DMS 273 (cell line): ENCODE data around the gene SNX20.

Source experiments
- DNase-seq: peaks from one replicate; lab custom pipeline; 2025; ENCODE audit not compliant: unreplicated experiment; lab: John Stamatoyannopoulos, UW

SNX20 gene

DNA sequence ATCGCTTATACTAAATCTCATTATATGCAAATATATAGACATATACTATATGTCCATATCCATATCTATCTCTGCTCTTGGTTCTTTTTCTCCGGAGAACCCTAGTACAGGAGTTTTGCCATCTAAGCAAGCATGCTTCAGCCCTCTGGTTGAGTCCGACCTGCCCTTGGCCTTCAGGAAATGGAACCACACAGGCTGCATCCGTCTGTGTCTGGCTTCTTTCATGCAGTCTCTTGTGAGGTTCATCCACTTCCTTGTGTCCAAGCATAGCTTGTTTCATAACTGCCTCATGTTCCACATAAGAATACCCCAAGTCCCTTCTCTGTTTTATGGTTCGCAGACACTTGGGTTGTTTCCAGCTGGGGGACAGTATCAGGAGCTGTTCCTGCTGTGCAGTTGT, 16.8 kb downstream of the SNX20 start:
- DNase-seq: no peak

- DNase-seq: no peak
Measured at GRCh38 chr16:50662306-50662940, 18.7 kb downstream of the SNX20 start.

- no peak for DNase-seq
Measured at GRCh38 chr16:50659806-50660205, 21.3 kb downstream of the SNX20 start.

- no peak for DNase-seq
Measured at GRCh38 chr16:50657241-50657640, 23.9 kb downstream of the SNX20 start.

DNA sequence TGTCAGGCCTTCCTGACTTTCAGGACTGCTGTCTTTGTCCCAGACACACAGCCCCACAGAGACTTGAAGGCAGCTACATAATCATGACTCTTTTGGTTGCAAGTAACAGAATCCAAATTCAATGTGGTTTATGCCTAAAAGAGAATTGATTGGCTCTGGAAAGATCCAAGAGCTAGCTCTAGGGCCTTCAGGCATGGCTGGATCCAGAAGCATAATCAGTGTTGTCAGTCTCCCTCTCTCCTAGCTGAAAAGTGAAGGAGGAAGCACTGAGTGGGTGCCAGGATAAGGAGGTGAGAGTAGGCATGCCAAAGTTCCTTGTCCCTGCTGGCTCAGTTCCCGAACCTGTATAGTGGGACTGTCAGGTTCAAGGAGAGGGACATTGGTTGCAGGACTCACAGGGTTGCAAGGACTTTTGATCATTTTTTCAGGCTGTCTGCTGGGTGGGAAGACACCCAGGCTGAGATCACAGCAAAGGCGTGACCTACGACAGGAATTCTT, 25.5 kb downstream of the SNX20 start:
- no peak for DNase-seq

- peak; percentile 23 for DNase-seq
Measured at GRCh38 chr16:50653633-50654519, 27.2 kb downstream of the SNX20 start.

DNA sequence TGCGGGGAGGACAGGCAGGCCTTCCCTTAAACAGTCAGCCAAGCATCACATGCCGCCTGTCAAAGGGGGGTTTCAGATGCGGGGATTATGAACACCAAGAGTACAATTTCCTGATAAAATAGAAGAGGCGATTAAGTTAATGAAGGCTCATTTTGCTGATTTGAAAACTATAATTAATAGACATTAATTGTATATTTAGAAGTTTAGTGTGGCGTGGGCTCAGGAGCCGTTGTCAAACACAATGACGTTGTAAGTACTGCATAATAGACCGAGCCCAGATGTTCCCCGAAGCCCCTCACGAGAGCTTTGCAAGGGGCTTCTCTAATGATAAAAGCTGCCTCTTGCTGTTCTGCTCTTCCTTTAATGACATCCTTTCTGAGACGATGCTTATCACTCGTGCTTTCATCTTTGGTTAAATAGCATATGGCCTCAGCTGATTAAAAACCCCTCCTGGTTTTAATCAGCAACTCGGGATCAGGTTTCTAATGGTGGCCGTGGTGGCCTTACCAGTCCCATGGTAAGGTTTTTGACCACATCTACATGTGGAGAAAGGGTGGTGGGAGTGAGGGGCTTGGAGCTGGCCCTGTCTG, 28.2 kb downstream of the SNX20 start:
- DNase-seq: peak; percentile 52

GRCh38 chr16:50651835-50652438, 29.2 kb downstream of the SNX20 start:
- peak; percentile 12 for DNase-seq

- no peak for DNase-seq
Measured at GRCh38 chr16:50646345-50646744, 34.8 kb downstream of the SNX20 start.

DNA sequence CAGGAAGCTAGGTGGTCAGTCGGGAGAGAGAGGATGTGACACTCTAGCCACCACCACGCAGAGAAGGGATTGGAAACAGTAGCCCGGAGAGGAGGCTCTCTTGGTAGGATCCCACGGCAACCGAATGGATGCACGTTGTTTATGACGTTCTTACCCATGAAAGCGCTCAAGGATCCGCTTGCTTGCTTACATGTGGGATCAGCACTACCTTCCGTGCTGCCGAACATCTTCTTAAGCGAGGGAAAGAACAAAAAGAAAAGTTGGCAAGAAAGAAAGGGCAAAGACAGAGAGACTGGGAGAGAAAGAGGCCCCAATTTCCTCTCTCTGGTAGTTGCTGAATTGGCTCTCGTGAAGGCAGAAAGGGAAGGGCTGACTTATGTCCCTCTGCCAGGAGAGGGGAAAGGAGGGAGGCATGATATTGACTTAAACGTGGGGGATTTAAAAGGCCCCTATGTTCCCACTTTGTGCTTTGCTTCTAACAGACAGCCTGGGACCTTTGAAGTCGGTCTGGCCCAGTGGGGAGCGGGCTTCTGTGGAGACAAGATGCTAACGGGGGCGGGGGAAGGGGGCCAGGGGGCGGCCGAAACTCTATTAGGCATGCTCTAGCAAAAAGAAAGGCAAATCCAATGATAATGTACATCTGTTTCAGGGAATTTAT, 35.4 kb downstream of the SNX20 start:
- DNase-seq: peak; percentile 16

- peak; percentile 71 for DNase-seq
Measured at GRCh38 chr16:50644729-50645128, 36.4 kb downstream of the SNX20 start.

- DNase-seq: no peak
Measured at GRCh38 chr16:50644245-50644644, 36.9 kb downstream of the SNX20 start.

DNA sequence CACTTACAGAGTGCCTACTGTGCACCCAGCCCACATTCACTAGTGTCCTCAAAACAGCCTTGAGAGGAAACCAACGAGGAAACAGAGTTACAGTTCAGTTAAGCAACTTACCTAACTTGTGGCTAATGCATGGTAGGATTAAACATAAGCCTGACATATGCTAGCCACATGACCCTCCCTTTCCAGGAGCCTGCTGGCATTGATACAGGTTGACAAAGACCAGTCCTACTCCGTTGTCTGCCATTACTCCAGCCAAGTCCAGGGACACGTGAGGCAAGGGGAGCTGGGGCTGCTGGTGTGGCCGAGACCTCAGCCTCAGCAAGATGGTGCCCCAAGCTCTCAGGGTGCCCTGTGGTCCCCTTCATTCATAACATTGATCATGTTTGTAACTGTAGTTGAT, 37.9 kb downstream of the SNX20 start:
- peak; percentile 11 for DNase-seq

GRCh38 chr16:50642349-50642748, 38.8 kb downstream of the SNX20 start:
- DNase-seq: no peak

- no peak for DNase-seq
Measured at GRCh38 chr16:50641818-50642187, 39.3 kb downstream of the SNX20 start.

DNA sequence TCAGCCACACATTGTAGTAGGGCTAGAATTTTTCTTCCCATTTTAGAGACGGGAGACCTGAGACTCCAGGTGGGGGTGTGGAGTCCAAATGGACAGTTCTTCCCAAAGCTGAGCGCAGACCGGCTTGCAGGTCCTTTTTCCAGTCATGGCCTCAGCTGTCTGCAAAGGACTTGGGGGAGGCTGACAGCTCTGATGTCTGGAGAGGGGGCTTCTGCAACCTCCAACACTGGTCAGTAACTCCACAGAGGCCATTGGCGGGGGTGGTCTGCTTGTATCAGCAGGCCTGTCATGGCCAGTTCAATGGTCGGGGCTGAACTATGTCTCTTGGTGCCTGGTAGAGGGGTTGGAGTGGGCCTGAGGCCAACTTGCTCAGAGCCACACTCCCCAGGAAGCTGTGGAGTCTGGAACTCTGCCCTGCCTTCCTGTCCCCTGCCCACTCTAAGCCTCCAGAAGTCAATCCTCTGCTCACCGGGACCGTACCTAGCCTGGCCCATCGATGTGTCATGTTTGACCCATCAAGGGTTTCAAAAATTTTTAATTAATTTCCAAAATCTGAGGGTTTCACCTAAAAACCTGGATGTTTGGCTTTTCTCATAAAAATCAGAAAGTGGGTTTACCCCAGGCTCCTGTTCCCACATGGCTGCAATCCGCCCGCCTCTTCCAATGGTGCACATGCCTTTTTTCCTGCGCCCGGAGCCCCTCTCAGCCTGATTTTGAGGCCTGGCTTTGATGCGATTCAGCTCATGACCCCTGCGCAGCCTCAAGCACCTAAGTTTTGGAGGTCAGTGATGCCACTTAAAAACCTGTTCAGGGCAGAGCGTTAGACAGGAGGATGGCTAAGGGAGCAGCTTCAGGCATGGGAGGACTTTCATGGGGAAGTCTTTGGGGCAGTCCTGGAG, 39.9 kb downstream of the SNX20 start:
- no peak for DNase-seq

- no peak for DNase-seq
Measured at GRCh38 chr16:50640391-50640790, 40.7 kb downstream of the SNX20 start.

DNA sequence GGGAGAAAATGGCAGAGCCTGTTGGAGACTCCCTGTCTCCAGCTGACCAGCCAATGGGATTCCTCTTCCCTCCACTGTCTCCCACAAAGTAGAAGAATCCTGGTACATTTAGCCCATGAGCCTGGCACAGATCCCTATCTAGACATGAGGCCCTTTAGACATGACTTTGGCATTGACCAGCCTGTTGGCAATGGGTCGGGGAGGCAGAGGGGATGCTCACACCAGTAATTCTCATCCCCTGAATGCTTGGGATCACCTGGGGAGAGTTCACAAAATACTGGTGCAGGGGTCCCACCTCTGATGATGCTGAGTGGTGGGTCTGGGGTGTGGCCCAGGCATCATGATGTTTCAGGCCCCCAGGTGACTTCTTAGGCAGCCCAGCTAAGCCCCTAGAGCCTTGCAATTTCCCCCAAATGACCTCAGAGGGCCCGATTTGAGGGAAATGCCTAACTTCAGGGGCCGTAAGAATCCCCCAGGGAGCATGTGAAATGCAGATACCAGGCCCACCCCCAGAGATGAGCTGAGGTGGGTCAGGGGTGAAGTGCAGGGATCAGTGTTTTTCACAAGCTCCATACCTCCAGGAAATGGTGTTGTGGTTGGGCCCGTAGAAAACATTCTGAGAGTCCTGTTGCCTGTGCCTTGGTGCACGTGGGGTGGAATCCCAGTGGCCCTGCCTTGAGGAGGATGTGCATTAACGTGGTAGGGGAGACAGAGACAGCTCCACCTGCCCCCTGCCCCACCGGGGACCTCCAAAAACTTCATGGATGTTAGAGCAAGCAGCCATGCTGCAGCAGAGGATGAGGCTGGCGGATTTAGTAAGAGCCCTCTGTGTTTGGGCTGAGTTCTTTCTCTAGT, 42.1 kb downstream of the SNX20 start:
- no peak for DNase-seq
